Activated CD8-positive, alpha-beta T cell treated with anti-CD3 and anti-CD28 coated beads, Interleukin-2, amount 10 ng/mL, durations not matched to agents 7 days and 5 days (primary cell): ENCODE results near the gene ELAVL2. TPM values are rescaled to one million over a fixed set of nuclear protein-coding genes. Genes with fewer than 3 reads are reported as not detected.

Experiments used
- ATAC-seq: fragments of 150-1000 bp; cut with Tn5 transposase; one replicate; pipeline ENCODE4 v1.10.0; 2021; ENCODE audit warnings: moderate library complexity
- CTCF ChIA-PET: fragments of 350-600 bp; sonication (Branson Sonifier 250); formaldehyde crosslinking; loops from one replicate; lab custom pipeline; 2021; ENCODE audit warnings: antibody characterized with exemption; lab: Charles Lee
- POLR2A ChIA-PET: fragments of 350-600 bp; sonication (Branson Sonifier 250); formaldehyde crosslinking; loops from one replicate; lab custom pipeline; 2021; ENCODE audit warnings: antibody characterized with exemption; lab: Charles Lee
- DNase-seq: peaks from one replicate; pipeline ENCODE4 v3.0.0-alpha.2; 2020
- H3K27ac Mint-ChIP-seq: one replicate; pipeline ENCODE4 v1.8.0; 2021; ENCODE audit warnings: mild to moderate bottlenecking, mixed read lengths
- H3K27me3 Mint-ChIP-seq: one replicate; pipeline ENCODE4 v1.8.0; 2021; ENCODE audit warnings: low read depth, mixed read lengths
- H3K36me3 Mint-ChIP-seq: one replicate; pipeline ENCODE4 v1.8.0; 2021; ENCODE audit warnings: low read depth, mixed read lengths
- H3K4me1 Mint-ChIP-seq: one replicate; pipeline ENCODE4 v1.8.0; 2021; ENCODE audit warnings: low read depth, mixed read lengths
- H3K4me3 Mint-ChIP-seq: one replicate; pipeline ENCODE4 v1.8.0; 2021; ENCODE audit warnings: mild to moderate bottlenecking, mixed read lengths
- H3K9me3 Mint-ChIP-seq: one replicate; pipeline ENCODE4 v1.8.0; 2022; ENCODE audit warnings: mixed read lengths; ENCODE audit not compliant: insufficient read depth
- total RNA-seq, 2 experiments: library from RNA; stranded (reverse); gene quantifications; one replicate each; pipeline ENCODE4 v1.2.3, GENCODE V29; 2021

The ELAVL2 gene
- total RNA-seq, 2 experiments from 2014 or later, result not detected

DNA sequence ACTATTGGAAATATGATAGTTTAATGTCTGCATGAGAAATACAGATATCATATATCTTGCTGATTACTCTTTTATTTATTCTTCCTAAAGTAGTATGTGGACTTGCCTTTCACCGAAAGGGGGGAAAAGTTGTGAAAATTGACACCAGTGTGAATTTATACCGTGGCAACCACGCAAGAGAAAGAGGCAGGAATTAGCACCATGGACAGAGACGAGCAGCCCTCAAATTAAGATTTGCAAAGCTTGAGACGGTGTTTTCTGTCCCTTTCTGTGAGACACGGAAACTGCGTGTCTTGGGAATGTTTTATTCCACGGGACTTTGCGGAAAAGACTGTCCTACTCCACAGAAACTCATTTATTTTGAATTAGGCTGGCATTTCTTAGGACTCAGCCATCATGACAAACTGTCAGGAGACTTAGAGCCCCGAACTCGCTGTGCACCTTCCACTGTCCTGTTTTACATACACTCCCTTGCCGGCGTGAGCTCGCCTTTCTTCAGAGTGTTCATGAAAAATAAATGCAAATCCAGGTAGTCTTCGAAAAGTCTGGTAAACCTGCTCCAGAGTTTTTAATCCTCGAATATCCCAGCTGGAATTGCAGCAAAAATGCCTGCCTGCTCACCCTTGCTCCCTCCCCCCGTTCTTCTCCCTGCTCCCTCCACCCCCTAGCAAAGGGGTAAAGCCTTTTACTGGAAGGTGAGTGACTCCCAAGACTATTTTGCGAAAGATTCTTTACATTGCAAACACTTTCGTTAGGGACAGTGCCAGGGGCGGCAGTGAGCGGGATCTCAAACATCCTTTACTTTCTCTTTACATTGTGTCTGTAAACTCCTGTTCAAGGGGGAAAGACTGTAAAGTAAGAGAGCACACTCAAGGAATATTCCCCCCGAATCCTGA lies 3.8 kb upstream of the ELAVL2 start:
- H3K4me1 Mint-ChIP-seq, result no peaks in the 10 kb centered on the region
- DNase-seq (no peak), ATAC-seq (no peak)
- CTCF ChIA-PET, result no interaction called here
- peaks cover 3% of the 10 kb centered on the region for H3K9me3 Mint-ChIP-seq
- no peaks in the 10 kb centered on the region for H3K36me3 Mint-ChIP-seq
- no peak overlapping the region for H3K27ac Mint-ChIP-seq
- peaks cover 6% of the 10 kb centered on the region for H3K27me3 Mint-ChIP-seq
- POLR2A ChIA-PET, result no interaction called here
- no peak overlapping the region for H3K4me3 Mint-ChIP-seq

- Mint-ChIP-seq H3K9me3 (peaks cover 3% of the 10 kb centered on the region), H3K4me3 (no peak overlapping the region), H3K4me1 (no peaks in the 10 kb centered on the region), H3K36me3 (peaks cover 6% of the 10 kb centered on the region), H3K27ac (no peak overlapping the region), H3K27me3 (peaks cover 18% of the 10 kb centered on the region)
- CTCF ChIA-PET, result no interaction called here
- POLR2A ChIA-PET, result no interaction called here
- DNase-seq (no peak), ATAC-seq (no peak)
These were observed 340 bp downstream of the ELAVL2 start for GRCh38 chr9:23825700-23826099.

DNA sequence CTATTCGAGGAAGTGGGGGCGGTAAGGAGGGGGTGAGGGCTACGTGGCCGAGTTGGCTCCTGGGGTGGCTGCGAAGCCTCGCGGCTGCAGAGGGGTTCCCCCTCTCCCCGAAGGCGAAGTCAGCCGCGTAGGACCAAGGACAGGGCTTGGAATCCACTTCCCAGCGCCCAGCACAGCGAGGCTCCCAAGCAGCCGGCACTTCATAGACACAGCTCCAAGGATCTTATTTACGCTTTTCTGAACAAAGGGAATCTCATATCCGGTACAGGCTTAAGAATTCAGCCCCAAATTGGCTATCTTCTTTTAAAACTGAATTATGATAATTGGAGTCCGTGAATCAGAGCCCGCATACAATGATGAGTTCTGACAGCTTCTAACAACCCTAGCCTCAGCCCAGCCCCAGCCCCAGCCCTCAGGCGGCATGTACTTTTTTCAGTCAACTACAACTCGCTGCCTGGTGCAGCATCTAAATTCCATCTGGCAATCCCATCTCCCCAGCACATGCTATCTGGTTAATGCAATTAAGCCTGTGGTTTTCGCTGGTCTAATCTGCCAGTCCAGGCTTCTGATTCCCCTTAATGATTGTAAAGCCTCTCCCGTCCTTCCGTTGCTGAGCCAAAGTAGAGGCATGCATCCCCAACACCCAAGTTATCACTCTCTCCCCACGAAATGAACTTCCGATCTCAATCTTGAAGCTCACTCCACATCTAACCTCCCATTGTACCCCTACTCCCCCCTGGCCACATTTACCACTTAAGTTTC lies 1.0 kb downstream of the ELAVL2 start:
- Mint-ChIP-seq H3K4me1 (no peaks in the 10 kb centered on the region), H3K27me3 (peaks cover 20% of the 10 kb centered on the region), H3K9me3 (peaks cover 5% of the 10 kb centered on the region), H3K4me3 (no peak overlapping the region), H3K27ac (no peak overlapping the region), H3K36me3 (peaks cover 6% of the 10 kb centered on the region)
- no peak for ATAC-seq
- CTCF ChIA-PET, result no interaction called here
- POLR2A ChIA-PET, result no interaction called here
- no peak for DNase-seq

- ATAC-seq, result no peak
- H3K9me3 Mint-ChIP-seq, result peaks cover 8% of the 10 kb centered on the region
- H3K4me1 Mint-ChIP-seq, result no peaks in the 10 kb centered on the region
- peaks cover 6% of the 10 kb centered on the region for H3K36me3 Mint-ChIP-seq
- peaks cover 24% of the 10 kb centered on the region for H3K27me3 Mint-ChIP-seq
- no peak overlapping the region for H3K4me3 Mint-ChIP-seq
- ChIA-PET POLR2A (no interaction called here), CTCF (no interaction called here)
- DNase-seq, result no peak
- no peak overlapping the region for H3K27ac Mint-ChIP-seq
These were observed 1.8 kb downstream of the ELAVL2 start for GRCh38 chr9:23823986-23824829.

GRCh38 chr9:23823269-23823668 lies 2.8 kb downstream of the ELAVL2 start:
- CTCF ChIA-PET, result no interaction called here
- no peak for DNase-seq
- Mint-ChIP-seq H3K4me3 (no peak overlapping the region), H3K4me1 (no peaks in the 10 kb centered on the region), H3K27me3 (peaks cover 24% of the 10 kb centered on the region), H3K27ac (no peak overlapping the region), H3K9me3 (peaks cover 7% of the 10 kb centered on the region), H3K36me3 (peaks cover 6% of the 10 kb centered on the region)
- ATAC-seq, result no peak
- POLR2A ChIA-PET, result no interaction called here

DNA sequence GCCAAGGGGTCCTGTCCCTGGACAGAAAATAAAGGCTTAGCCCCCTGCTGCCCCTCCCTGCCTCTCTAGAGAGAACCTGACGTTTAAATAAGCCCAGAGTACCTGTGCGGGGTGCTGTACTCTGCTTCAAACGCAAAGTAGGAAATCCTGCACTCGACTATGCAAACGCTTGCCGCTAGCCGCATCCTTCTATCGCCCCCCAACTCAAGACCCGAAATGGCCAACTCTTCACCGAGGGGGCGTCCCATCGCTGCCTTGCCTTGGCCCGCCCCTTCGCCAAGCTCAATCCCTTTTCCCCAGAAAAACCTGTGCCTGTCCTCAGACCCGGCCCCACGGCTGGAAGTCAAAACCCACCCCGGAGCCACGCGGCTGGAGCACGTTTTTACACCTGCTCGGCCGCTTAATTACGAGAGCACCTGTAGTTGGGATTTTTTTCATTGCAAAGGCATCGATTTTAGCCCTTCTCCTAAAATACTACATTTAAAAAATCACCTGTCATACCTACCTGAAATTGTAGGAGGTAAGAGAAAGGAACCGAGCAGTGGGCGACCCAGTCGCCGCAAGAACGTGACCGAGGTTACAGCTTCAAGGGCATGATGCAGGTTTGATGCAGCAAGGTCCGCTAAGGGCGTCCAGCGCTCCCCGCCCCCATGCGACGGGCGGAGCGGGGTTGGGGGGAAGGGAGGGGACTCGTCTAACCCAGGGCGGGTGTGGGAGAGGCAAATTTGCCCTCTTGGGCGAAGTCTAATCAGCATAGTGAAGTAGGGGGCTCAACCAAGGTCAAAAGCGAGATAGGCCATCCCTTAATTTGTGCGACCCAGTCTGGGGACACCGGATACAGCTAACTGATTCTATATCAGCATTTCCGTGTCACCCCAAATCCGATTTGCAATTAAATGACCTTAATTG lies 3.5 kb downstream of the ELAVL2 start:
- H3K4me1 Mint-ChIP-seq, result no peaks in the 10 kb centered on the region
- ChIA-PET CTCF (no interaction called here), POLR2A (no interaction called here)
- peaks cover 6% of the 10 kb centered on the region for H3K36me3 Mint-ChIP-seq
- no peak for ATAC-seq
- H3K27ac Mint-ChIP-seq, result peak overlapping the region; percentile 52
- peaks cover 24% of the 10 kb centered on the region for H3K27me3 Mint-ChIP-seq
- no peak for DNase-seq
- H3K9me3 Mint-ChIP-seq, result peaks cover 5% of the 10 kb centered on the region
- peak overlapping the region; percentile 34 for H3K4me3 Mint-ChIP-seq

GRCh38 chr9:23821375-23822181 lies 4.5 kb downstream of the ELAVL2 start:
- DNase-seq, result no peak
- Mint-ChIP-seq H3K27me3 (peaks cover 24% of the 10 kb centered on the region), H3K36me3 (peaks cover 6% of the 10 kb centered on the region), H3K4me3 (no peak overlapping the region), H3K27ac (no peak overlapping the region), H3K4me1 (no peaks in the 10 kb centered on the region), H3K9me3 (peaks cover 5% of the 10 kb centered on the region)
- CTCF ChIA-PET, result no interaction called here
- no peak for ATAC-seq
- POLR2A ChIA-PET, result no interaction called here

DNA sequence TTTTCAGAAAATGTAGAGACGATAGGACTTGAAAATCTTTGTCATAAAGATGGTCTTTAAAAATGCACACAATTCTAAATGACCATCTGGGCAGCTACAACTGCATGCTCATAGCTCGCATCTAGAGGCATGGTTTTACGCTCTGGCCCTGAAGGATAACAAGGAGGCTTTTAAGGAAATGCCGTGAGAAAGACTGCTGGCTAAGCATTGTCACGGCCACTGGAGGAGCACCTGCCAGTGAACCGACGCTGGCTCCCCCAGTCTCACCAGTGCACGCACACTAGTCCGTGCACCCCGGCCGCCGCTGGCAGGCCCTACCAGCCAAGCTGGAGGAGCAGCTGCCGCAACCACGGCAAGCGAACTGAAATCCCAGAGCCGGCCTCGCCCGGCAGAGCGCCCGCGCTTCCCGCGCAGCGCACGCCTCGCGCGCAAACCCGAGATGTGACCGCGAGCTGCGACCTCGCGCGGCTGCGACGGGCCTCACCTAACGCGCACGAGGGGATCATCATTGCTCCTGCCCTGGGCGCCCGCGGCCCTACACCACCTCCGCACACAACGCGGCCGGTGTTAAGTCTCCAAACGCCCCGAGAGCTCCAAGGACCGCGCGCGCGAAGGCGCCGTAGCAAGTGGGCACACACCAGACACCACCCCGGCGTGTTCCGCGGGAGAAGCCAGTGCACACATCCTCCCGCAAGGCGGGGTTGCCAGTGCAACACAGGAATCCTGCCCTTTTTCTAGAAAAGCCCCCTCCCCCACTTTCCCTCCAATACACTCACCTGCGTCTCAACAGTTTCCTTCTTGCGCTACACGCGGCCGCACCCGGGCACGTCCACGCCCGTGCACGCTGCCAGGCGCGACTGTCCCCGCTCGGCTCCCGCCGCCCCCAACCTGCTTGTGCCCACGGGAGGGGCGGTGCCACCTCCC lies 5.3 kb downstream of the ELAVL2 start:
- peak overlapping the region; percentile 43 for H3K27ac Mint-ChIP-seq
- peaks cover 6% of the 10 kb centered on the region for H3K36me3 Mint-ChIP-seq
- ChIA-PET CTCF (no interaction called here), POLR2A (no interaction called here)
- H3K27me3 Mint-ChIP-seq, result peaks cover 24% of the 10 kb centered on the region
- no peak overlapping the region for H3K4me3 Mint-ChIP-seq
- no peak for ATAC-seq
- H3K4me1 Mint-ChIP-seq, result no peaks in the 10 kb centered on the region
- H3K9me3 Mint-ChIP-seq, result peaks cover 5% of the 10 kb centered on the region
- no peak for DNase-seq

GRCh38 chr9:23819403-23819802 lies 6.6 kb downstream of the ELAVL2 start:
- DNase-seq, result no peak
- ChIA-PET CTCF (no interaction called here), POLR2A (no interaction called here)
- no peaks in the 10 kb centered on the region for H3K4me1 Mint-ChIP-seq
- H3K9me3 Mint-ChIP-seq, result peaks cover 5% of the 10 kb centered on the region
- no peak for ATAC-seq
- H3K27ac Mint-ChIP-seq, result no peak overlapping the region
- peaks cover 6% of the 10 kb centered on the region for H3K36me3 Mint-ChIP-seq
- H3K27me3 Mint-ChIP-seq, result peaks cover 24% of the 10 kb centered on the region
- no peak overlapping the region for H3K4me3 Mint-ChIP-seq

- CTCF ChIA-PET, result no interaction called here
- ATAC-seq, result no peak
- peaks cover 4% of the 10 kb centered on the region for H3K9me3 Mint-ChIP-seq
- POLR2A ChIA-PET, result no interaction called here
- H3K36me3 Mint-ChIP-seq, result no peaks in the 10 kb centered on the region
- DNase-seq, result no peak
- H3K27ac Mint-ChIP-seq, result no peak overlapping the region
- no peak overlapping the region for H3K4me3 Mint-ChIP-seq
- no peaks in the 10 kb centered on the region for H3K4me1 Mint-ChIP-seq
- H3K27me3 Mint-ChIP-seq, result no peaks in the 10 kb centered on the region
These were observed 11.8 kb downstream of the ELAVL2 start for GRCh38 chr9:23814243-23814642.
